B cell (primary cell): ENCODE results near the gene LRCOL1.

Experiments
- CTCF ChIP-seq: fragments of 200-600 bp; IDR thresholded peaks from one replicate; pipeline ENCODE4 v1.8.0; 2022; ENCODE audit warnings: antibody characterized with exemption, mild to moderate bottlenecking
- EZH2 ChIP-seq: IDR thresholded peaks from 2 replicates; pipeline ENCODE4 v1.6.1; 2012; ENCODE audit warnings: borderline replicate concordance, low read depth, mild to moderate bottlenecking, moderate library complexity, low read length; ENCODE audit not compliant: insufficient read depth, poor library complexity, severe bottlenecking

- no peak for TF ChIP-seq CTCF
- no peak for TF ChIP-seq EZH2
These were observed 30.6 kb upstream of the LRCOL1 start for GRCh38 chr12:132640936-132641335.
